Glomerular visceral epithelial cell (primary cell): ENCODE results near the gene VPS26B.
"Not testable (repeated sequence)": the region's sequence is repeated elsewhere in the genome, so short reads cannot be mapped to it uniquely, and the experiment has no call there.

ENCODE experiments used
- DNase-seq: peaks from one replicate; pipeline ENCODE4 v3.0.0-alpha.2; 2016; ENCODE audit errors: extremely low spot score

Gene VPS26B

GRCh38 chr11:134281635-134282034, 57.2 kb downstream of the VPS26B start:
- not testable (repeated sequence) for DNase-seq

- DNase-seq: no peak
These were observed 57.9 kb downstream of the VPS26B start for GRCh38 chr11:134282121-134283045.

- DNase-seq: no peak
These were observed 59.2 kb downstream of the VPS26B start for GRCh38 chr11:134283461-134284230.

- DNase-seq: not testable (repeated sequence)
These were observed 59.9 kb downstream of the VPS26B start for GRCh38 chr11:134284349-134284748.

GRCh38 chr11:134287561-134287960, 63.1 kb downstream of the VPS26B start:
- no peak for DNase-seq

GRCh38 chr11:134288486-134288885, 64.0 kb downstream of the VPS26B start:
- no peak for DNase-seq

- DNase-seq: no peak
These were observed 64.7 kb downstream of the VPS26B start for GRCh38 chr11:134289167-134289566.

GRCh38 chr11:134289789-134290188, 65.3 kb downstream of the VPS26B start:
- no peak for DNase-seq

- DNase-seq: no peak
These were observed 66.2 kb downstream of the VPS26B start for GRCh38 chr11:134290646-134291045.

- DNase-seq: no peak
These were observed 66.7 kb downstream of the VPS26B start for GRCh38 chr11:134291196-134291595.

GRCh38 chr11:134292661-134293060, 68.2 kb downstream of the VPS26B start:
- no peak for DNase-seq

- no peak for DNase-seq
These were observed 68.9 kb downstream of the VPS26B start for GRCh38 chr11:134293119-134294113.

GRCh38 chr11:134294664-134295063, 70.2 kb downstream of the VPS26B start:
- no peak for DNase-seq
